NB4 (cell line): ENCODE measurements around the gene KRTAP10-10.

Experiments used
- MAX ChIP-seq: IDR thresholded peaks from 2 replicates; pipeline ENCODE4 v1.6.1; 2011; ENCODE audit warnings: low read depth, low read length
- MYC ChIP-seq: IDR thresholded peaks from 2 replicates; pipeline ENCODE4 v1.6.1; 2011; ENCODE audit warnings: low read depth, low read length
- POLR2A ChIP-seq: IDR thresholded peaks from 2 replicates; pipeline ENCODE4 v1.6.1; 2011; ENCODE audit warnings: mild to moderate bottlenecking; ENCODE audit not compliant: insufficient read length; ENCODE audit errors: extremely low read depth
- TF ChIP-seq, protein P1 (sequence below): IDR thresholded peaks from one replicate; pipeline ENCODE4 v1.5.1; 2012; ENCODE audit warnings: low read depth, low read length

DNA sequence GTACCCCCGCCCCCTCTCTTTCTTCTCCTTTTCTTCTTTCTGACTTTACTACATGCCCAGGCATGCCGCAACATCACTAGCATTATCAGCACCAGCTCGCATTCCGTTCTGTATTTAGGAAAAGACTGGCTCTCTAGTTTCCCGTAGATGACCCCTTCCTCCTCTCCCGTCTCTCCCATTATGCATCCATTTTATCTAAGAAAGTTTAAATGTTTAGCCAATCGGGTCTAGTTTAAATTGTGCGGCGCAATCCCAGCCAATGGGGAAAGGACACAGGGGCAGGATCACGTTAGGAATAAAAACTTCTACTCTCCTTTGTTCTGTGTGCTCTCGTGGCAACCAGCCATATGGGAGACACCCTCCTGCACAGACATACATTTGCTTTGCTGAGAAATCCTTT is 39.1 kb upstream of the KRTAP10-10 start:
- TF ChIP-seq MYC (no peak), POLR2A (no peak), MAX (no peak)
- TF ChIP-seq, protein P1, sequence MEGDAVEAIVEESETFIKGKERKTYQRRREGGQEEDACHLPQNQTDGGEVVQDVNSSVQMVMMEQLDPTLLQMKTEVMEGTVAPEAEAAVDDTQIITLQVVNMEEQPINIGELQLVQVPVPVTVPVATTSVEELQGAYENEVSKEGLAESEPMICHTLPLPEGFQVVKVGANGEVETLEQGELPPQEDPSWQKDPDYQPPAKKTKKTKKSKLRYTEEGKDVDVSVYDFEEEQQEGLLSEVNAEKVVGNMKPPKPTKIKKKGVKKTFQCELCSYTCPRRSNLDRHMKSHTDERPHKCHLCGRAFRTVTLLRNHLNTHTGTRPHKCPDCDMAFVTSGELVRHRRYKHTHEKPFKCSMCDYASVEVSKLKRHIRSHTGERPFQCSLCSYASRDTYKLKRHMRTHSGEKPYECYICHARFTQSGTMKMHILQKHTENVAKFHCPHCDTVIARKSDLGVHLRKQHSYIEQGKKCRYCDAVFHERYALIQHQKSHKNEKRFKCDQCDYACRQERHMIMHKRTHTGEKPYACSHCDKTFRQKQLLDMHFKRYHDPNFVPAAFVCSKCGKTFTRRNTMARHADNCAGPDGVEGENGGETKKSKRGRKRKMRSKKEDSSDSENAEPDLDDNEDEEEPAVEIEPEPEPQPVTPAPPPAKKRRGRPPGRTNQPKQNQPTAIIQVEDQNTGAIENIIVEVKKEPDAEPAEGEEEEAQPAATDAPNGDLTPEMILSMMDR, result no peak
